Ovary (tissue), 3 donors: Measurements from ENCODE around the gene ABCA6.

Experiments used
- POLR2A ChIP-seq: fragments of 450-650 bp; IDR thresholded peaks from one replicate; pipeline ENCODE4 v1.6.1; 2017; ENCODE audit warnings: antibody characterized with exemption, mild to moderate bottlenecking, moderate library complexity
- TF ChIP-seq, protein P1 (sequence below), 3 donors: fragments of 450-650 bp in 2 of 3; fragments of 200-600 bp in 1 of 3; IDR thresholded peaks; one replicate each; pipeline versions ENCODE4 v1.5.1 to v1.8.0; 2016 to 2022; ENCODE audit warnings: antibody characterized with exemption in 3 of 3, mild to moderate bottlenecking in 1 of 3
- donor health status: DM: no; HTN: no; CAD: no.

DNA sequence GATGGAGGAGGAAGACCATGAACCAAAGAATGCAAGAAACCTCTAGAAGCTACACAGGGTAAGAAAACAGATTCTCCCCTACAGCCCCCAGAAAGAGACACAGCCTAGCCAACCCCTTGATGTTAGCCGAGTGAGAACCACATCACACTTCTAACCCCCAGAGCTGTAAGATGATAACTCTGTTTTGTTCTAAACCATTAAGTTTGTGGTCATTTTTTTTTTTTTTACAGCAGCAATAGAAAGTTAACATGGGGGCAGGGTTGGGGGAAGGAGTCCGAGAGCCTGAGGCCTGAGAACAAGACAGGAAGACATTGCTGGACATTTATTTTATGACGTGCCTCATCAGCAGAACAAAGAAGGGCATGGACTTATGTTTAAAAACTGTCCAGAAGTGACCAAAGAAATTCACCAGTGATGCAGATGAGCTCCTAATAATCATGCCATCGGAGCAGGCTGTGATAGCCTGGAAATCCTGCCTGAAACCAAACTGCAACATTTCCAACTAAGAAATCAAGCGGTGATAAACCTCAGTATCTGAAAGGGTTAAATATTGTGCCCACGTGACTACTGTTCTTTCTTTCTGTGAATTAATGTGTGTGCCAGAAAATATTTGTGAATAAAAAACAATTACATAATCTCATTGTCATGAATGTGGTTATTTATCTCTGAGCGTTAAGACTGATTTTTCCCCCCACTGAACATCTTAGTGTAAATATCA lies 82.1 kb downstream of the ABCA6 start:
- TF ChIP-seq POLR2A = no peak
- TF ChIP-seq, protein P1, sequence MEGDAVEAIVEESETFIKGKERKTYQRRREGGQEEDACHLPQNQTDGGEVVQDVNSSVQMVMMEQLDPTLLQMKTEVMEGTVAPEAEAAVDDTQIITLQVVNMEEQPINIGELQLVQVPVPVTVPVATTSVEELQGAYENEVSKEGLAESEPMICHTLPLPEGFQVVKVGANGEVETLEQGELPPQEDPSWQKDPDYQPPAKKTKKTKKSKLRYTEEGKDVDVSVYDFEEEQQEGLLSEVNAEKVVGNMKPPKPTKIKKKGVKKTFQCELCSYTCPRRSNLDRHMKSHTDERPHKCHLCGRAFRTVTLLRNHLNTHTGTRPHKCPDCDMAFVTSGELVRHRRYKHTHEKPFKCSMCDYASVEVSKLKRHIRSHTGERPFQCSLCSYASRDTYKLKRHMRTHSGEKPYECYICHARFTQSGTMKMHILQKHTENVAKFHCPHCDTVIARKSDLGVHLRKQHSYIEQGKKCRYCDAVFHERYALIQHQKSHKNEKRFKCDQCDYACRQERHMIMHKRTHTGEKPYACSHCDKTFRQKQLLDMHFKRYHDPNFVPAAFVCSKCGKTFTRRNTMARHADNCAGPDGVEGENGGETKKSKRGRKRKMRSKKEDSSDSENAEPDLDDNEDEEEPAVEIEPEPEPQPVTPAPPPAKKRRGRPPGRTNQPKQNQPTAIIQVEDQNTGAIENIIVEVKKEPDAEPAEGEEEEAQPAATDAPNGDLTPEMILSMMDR (IDR thresholded peaks at IDR 0.05) = no peak
